ENCODE results near the gene MFN1.
A peak's percentile ranks its signal among the peaks of the same experiment; 100 is the strongest.

Gene MFN1

GRCh38 chr3:179430277-179430870, 82.9 kb downstream of the MFN1 start:
- Histone ChIP-seq H4K12ac (ENCODE audit: low read depth, low read length) (no peak overlapping the region), H3K4ac (ENCODE audit: low read depth, low read length) (no peak overlapping the region), H3K4me2 (ENCODE audit: low read length) (no peak overlapping the region), H3K79me1 (ENCODE audit: low read length) (no peaks in the 10 kb centered on the region), H3K9ac (ENCODE audit: low read length) (no peak overlapping the region), H4K91ac (ENCODE audit: low read depth, low read length) (no peak overlapping the region), H3K4me3 (ENCODE audit: low read depth, low read length) (no peak overlapping the region), H2BK5ac (ENCODE audit: low read depth, low read length, poor library complexity) (no peak overlapping the region), H3K14ac (ENCODE audit: low read length) (no peak overlapping the region), H3K4me1 (ENCODE audit: control insufficient read depth in 1 of 2, insufficient read depth in 2 of 2, low read length in 2 of 2) (no peaks in the 10 kb centered on the region), H3K9me3 (ENCODE audit: insufficient read depth, low read depth, low read length) (no peaks in the 10 kb centered on the region), H4K8ac (ENCODE audit: low read depth, low read length) (no peak overlapping the region), H3K36me3 (ENCODE audit: control insufficient read depth in 1 of 2, insufficient read depth in 2 of 2, low read length in 2 of 2) (peaks cover 0 to 2% of the 10 kb centered on the region in 2 experiments), H2AK5ac (ENCODE audit: low read length) (no peak overlapping the region), H3K23ac (ENCODE audit: low read length) (no peak overlapping the region), H3K27me3 (ENCODE audit: insufficient read depth, low read length) (no peaks in the 10 kb centered on the region), H2AFZ (ENCODE audit: insufficient read depth, low read length, poor library complexity) (no peak overlapping the region), H2BK120ac (ENCODE audit: insufficient read depth, low read length, poor library complexity) (no peak overlapping the region), H3K79me2 (ENCODE audit: control insufficient read depth, insufficient read depth, low read length, poor library complexity) (peaks cover 3% of the 10 kb centered on the region), H3K18ac (ENCODE audit: low read length) (no peak overlapping the region), H2BK12ac (ENCODE audit: low read length) (no peak overlapping the region), H3K27ac (ENCODE audit: low read depth, low read length) (no peak overlapping the region)
- WGBS (ENCODE audit: extremely low coverage, insufficient coverage, insufficient read length), result no CpG with 5 or more reads among the region's 2 CpGs
- no peak for DNase-seq

DNA sequence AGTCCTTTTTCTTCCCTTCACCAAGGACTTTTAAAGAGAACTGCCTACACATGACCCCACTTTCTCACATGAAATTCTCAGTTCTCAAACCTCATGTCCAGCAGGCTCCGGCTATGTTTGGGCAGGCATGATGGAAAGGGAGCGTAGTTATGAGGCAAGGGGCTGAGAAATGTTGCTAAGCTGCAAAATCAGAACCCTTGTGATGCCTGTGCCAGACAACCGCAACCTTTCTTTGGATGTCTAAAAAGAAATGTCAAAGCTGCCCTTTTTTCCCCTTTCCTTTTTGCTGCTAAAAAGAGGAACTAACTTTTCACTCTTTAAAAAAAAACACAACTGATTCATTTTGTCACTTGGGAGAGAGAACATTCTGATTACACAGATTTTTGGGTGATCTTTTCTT, 84.5 kb downstream of the MFN1 start:
- Histone ChIP-seq H2AFZ (ENCODE audit: insufficient read depth, low read length, poor library complexity) (no peak overlapping the region), H3K36me3 (ENCODE audit: control insufficient read depth in 1 of 2, insufficient read depth in 2 of 2, low read length in 2 of 2) (peaks cover 0 to 2% of the 10 kb centered on the region in 2 experiments), H3K27me3 (ENCODE audit: insufficient read depth, low read length) (no peaks in the 10 kb centered on the region), H3K27ac (ENCODE audit: low read depth, low read length) (no peak overlapping the region), H3K4me2 (ENCODE audit: low read length) (no peak overlapping the region), H3K9me3 (ENCODE audit: insufficient read depth, low read depth, low read length) (no peaks in the 10 kb centered on the region), H3K23ac (ENCODE audit: low read length) (no peak overlapping the region), H2AK5ac (ENCODE audit: low read length) (no peak overlapping the region), H2BK120ac (ENCODE audit: insufficient read depth, low read length, poor library complexity) (no peak overlapping the region), H3K18ac (ENCODE audit: low read length) (no peak overlapping the region), H3K4me1 (ENCODE audit: control insufficient read depth in 1 of 2, insufficient read depth in 2 of 2, low read length in 2 of 2) (no peaks in the 10 kb centered on the region), H3K9ac (ENCODE audit: low read length) (no peak overlapping the region), H4K91ac (ENCODE audit: low read depth, low read length) (no peak overlapping the region), H3K79me2 (ENCODE audit: control insufficient read depth, insufficient read depth, low read length, poor library complexity) (peaks cover 3% of the 10 kb centered on the region), H4K12ac (ENCODE audit: low read depth, low read length) (no peak overlapping the region), H3K79me1 (ENCODE audit: low read length) (no peaks in the 10 kb centered on the region), H3K4me3 (ENCODE audit: low read depth, low read length) (no peak overlapping the region), H3K14ac (ENCODE audit: low read length) (no peak overlapping the region), H2BK12ac (ENCODE audit: low read length) (no peak overlapping the region), H4K8ac (ENCODE audit: low read depth, low read length) (no peak overlapping the region), H3K4ac (ENCODE audit: low read depth, low read length) (peak overlapping the region; percentile 4), H2BK5ac (ENCODE audit: low read depth, low read length, poor library complexity) (no peak overlapping the region)
- WGBS (ENCODE audit: extremely low coverage, insufficient coverage, insufficient read length), result no CpG with 5 or more reads among the region's 3 CpGs
- DNase-seq, result peak in 1 of 2 donors; percentile 35

GRCh38 chr3:179432451-179432850, 84.9 kb downstream of the MFN1 start:
- Histone ChIP-seq H3K27ac (ENCODE audit: low read depth, low read length) (no peak overlapping the region), H3K36me3 (ENCODE audit: control insufficient read depth in 1 of 2, insufficient read depth in 2 of 2, low read length in 2 of 2) (peaks cover 0 to 2% of the 10 kb centered on the region in 2 experiments), H4K91ac (ENCODE audit: low read depth, low read length) (no peak overlapping the region), H2BK120ac (ENCODE audit: insufficient read depth, low read length, poor library complexity) (no peak overlapping the region), H2AK5ac (ENCODE audit: low read length) (no peak overlapping the region), H3K4me2 (ENCODE audit: low read length) (no peak overlapping the region), H3K14ac (ENCODE audit: low read length) (no peak overlapping the region), H2AFZ (ENCODE audit: insufficient read depth, low read length, poor library complexity) (no peak overlapping the region), H3K9ac (ENCODE audit: low read length) (no peak overlapping the region), H3K27me3 (ENCODE audit: insufficient read depth, low read length) (no peaks in the 10 kb centered on the region), H3K18ac (ENCODE audit: low read length) (no peak overlapping the region), H2BK12ac (ENCODE audit: low read length) (no peak overlapping the region), H4K12ac (ENCODE audit: low read depth, low read length) (no peak overlapping the region), H3K9me3 (ENCODE audit: insufficient read depth, low read depth, low read length) (no peaks in the 10 kb centered on the region), H2BK5ac (ENCODE audit: low read depth, low read length, poor library complexity) (no peak overlapping the region), H3K79me2 (ENCODE audit: control insufficient read depth, insufficient read depth, low read length, poor library complexity) (peaks cover 3% of the 10 kb centered on the region), H4K8ac (ENCODE audit: low read depth, low read length) (no peak overlapping the region), H3K23ac (ENCODE audit: low read length) (no peak overlapping the region), H3K4me1 (ENCODE audit: control insufficient read depth in 1 of 2, insufficient read depth in 2 of 2, low read length in 2 of 2) (no peaks in the 10 kb centered on the region), H3K4me3 (ENCODE audit: low read depth, low read length) (no peak overlapping the region), H3K4ac (ENCODE audit: low read depth, low read length) (no peak overlapping the region), H3K79me1 (ENCODE audit: low read length) (no peaks in the 10 kb centered on the region)
- DNase-seq, result no peak
- no CpG with 5 or more reads among the region's 1 CpG for WGBS (ENCODE audit: extremely low coverage, insufficient coverage, insufficient read length)

GRCh38 chr3:179436517-179436916, 89.0 kb downstream of the MFN1 start:
- Histone ChIP-seq H3K4me3 (ENCODE audit: low read depth, low read length) (no peak overlapping the region), H2BK120ac (ENCODE audit: insufficient read depth, low read length, poor library complexity) (no peak overlapping the region)
- WGBS (ENCODE audit: extremely low coverage, insufficient coverage, insufficient read length), result no CpG with 5 or more reads among the region's 3 CpGs

More at GRCh38 chr3:179436517-179436916, 89.0 kb downstream of the MFN1 start:
- H3K79me2 ChIP-seq (ENCODE audit: control insufficient read depth, insufficient read depth, low read length, poor library complexity), result no peaks in the 10 kb centered on the region
- H4K8ac ChIP-seq (ENCODE audit: low read depth, low read length), result no peak overlapping the region
- H3K36me3 ChIP-seq (ENCODE audit: control insufficient read depth in 1 of 2, insufficient read depth in 2 of 2, low read length in 2 of 2), result no peaks in the 10 kb centered on the region
- H2BK5ac ChIP-seq (ENCODE audit: low read depth, low read length, poor library complexity), result no peak overlapping the region
- no peak overlapping the region for H3K27ac ChIP-seq (ENCODE audit: low read depth, low read length)
- no peak overlapping the region for H3K14ac ChIP-seq (ENCODE audit: low read length)
- no peak overlapping the region for H3K23ac ChIP-seq (ENCODE audit: low read length)
- no peak overlapping the region for H4K12ac ChIP-seq (ENCODE audit: low read depth, low read length)
- H3K9me3 ChIP-seq (ENCODE audit: insufficient read depth, low read depth, low read length), result no peaks in the 10 kb centered on the region
- no peak overlapping the region for H3K4ac ChIP-seq (ENCODE audit: low read depth, low read length)
- H3K9ac ChIP-seq (ENCODE audit: low read length), result no peak overlapping the region
- no peak overlapping the region for H2AK5ac ChIP-seq (ENCODE audit: low read length)
- no peak overlapping the region for H3K18ac ChIP-seq (ENCODE audit: low read length)
- DNase-seq, result no peak
- H2BK12ac ChIP-seq (ENCODE audit: low read length), result no peak overlapping the region
- H3K79me1 ChIP-seq (ENCODE audit: low read length), result no peaks in the 10 kb centered on the region
- H2AFZ ChIP-seq (ENCODE audit: insufficient read depth, low read length, poor library complexity), result no peak overlapping the region
- H3K4me1 ChIP-seq (ENCODE audit: control insufficient read depth in 1 of 2, insufficient read depth in 2 of 2, low read length in 2 of 2), result no peaks in the 10 kb centered on the region
- H3K27me3 ChIP-seq (ENCODE audit: insufficient read depth, low read length), result no peaks in the 10 kb centered on the region
- no peak overlapping the region for H3K4me2 ChIP-seq (ENCODE audit: low read length)
- H4K91ac ChIP-seq (ENCODE audit: low read depth, low read length), result no peak overlapping the region
